GM19463 (cell line): ENCODE data around the gene MYO5A.
"Not testable (repeated sequence)": the region's sequence is repeated elsewhere in the genome, so short reads cannot be mapped to it uniquely, and the experiment has no call there.

Experiments used
- ATAC-seq: cut with Tn5 transposase; IDR thresholded peaks from one replicate; pipeline ENCODE4 v1.9.1; 2021; ENCODE audit warnings: mild to moderate bottlenecking, moderate library complexity; ENCODE audit not compliant: unreplicated experiment

MYO5A gene

DNA sequence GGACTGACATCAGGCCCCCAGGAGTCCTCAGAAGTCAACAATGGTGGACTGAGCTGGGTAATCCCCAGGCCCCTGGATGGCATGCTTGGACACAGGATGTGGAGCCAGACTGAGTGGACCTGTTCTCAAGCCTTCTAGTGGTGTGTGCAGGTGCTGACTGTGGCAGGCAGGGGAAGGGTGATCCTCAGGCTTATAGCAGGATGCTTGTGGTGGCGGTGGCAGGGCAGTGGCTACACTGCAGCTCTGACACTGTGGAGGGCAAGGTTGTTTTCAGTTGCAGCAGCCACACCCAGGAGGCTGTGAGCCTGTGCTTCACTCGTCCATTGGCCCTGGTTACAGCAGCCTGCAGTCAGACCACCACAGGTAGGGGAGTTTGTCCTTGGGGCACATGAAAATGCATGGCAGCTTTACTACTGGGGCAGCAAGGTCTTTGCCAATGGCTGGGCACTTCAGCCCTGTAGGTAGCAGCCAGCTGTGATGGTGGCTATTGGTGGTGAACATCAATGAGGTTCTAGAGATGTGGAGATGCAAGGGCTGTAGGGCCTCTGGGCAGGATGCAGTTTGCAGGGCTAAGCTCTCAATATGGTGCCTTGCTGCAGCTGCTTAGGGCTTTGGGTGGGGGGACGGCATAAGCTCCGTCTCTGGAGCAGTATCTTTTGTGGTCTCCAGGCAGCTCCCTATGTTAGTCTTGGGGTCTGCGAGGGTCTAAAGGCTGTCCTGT lies 17.5 kb upstream of the MYO5A start:
- no peak for ATAC-seq

DNA sequence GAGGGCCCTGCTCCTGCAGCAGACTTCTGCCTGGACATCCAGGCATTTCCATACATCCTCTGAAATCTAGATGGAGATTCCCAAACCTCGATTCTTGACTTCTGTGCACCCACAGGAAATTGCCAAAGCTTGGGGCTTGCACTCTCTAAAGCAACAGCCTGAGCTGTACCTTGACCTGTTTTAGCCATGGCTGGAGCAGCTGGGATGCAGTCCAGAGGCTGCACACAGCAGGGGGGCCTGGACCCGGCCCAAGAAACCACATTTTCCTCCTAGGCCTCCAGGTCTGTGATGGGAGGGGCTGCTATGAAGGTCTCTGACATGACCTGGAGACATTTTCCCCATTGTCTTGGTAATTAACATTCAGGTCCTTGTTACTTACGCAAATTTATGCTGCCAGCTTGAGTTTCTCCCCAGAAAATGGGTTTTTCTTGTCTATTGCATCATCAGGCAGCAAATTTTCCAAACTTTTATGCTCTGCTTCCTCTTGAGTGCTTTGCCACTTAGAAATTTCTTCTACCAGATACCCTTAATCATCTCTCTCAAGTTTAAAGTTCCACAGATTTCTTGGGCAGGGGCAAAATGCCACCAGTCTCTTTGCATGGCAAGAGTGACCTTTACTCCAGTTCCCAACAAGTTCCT lies 11.8 kb upstream of the MYO5A start:
- no peak for ATAC-seq

DNA sequence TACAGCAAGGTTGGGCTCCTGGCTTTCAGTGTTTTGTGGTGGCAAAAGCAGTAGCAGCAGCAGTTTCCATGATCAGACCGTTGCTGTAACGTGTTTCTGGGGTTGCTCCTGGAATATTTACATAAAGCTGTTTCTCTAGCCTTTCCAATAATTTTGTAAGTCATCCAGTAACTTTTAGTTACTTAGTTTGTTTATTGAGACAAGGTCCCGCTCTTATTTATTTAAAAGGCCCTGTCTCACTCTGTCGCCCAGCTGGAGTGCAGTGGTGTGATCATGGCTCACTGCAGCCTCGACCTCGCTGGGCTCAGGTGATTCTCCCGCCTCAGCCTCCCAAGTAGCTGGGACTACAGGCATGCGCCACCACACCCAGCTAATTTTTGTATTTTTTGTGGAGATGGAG lies 8.8 kb upstream of the MYO5A start:
- ATAC-seq, result no peak

DNA sequence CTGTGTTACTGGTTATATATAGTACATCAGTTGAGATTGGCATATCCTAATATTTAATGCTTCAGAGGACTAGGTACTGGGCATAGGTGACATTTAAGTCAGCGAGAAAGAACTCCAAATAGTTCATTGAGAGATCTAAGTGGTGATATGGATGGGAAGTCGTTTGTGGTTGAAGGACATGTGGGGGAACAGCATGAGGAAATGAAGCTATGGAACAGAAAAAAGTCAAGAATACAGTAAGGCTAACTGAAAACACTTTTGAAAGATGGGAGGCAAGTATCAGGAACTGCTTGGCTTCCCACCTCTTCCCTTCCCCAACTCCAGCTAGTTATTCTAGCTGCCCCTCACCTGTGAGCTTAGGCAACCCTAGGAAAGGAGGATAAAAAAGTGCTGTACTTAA lies 3.7 kb upstream of the MYO5A start:
- ATAC-seq, result no peak

DNA sequence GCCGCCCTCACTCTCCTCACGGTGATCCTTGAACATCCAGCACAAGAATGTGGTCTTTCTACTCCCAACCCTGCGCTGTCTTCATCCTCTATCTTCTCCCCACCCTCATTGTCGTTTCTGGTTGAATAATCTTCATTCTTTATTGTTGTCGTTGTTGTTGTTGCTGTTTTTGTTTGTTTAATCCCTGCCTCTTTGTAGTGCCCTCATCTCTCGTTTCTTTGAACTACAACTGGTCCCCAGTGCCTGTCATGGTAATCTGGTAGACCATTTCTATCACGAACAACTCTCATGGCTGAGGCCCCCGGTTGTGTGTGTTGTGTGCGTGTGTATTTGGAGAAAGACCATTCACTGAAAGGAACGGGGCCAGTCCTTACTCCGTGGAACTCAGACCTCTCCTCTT lies 1.3 kb upstream of the MYO5A start:
- no peak for ATAC-seq

DNA sequence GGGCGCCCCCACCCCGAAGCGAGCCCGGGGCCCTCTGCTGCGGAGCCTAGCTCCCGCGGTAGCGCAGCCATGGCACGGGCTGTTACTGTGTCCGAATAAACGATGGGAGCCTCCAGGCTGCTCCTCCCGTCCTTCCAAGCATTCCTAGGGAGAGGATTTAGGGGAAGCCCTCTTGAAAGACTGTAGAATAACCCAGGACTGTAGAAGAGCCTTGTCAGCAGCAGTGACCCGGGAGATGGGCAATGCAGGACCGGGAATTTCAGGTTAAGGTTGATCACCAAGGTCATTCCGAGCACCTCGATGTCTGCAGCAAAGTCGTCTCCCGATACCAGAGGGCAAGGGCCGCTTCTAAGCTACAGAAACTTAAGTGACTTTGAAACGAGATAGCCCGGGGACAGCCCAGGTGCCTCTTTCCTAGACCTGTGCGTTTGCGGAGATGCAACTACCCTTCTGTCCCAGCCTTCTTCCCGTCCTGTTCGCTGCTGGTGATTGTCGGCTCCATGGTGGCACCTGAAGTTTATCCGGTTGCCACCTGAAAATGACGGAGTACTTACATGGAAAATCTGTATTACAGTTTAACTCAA lies 753 bp upstream of the MYO5A start:
- no peak for ATAC-seq

DNA sequence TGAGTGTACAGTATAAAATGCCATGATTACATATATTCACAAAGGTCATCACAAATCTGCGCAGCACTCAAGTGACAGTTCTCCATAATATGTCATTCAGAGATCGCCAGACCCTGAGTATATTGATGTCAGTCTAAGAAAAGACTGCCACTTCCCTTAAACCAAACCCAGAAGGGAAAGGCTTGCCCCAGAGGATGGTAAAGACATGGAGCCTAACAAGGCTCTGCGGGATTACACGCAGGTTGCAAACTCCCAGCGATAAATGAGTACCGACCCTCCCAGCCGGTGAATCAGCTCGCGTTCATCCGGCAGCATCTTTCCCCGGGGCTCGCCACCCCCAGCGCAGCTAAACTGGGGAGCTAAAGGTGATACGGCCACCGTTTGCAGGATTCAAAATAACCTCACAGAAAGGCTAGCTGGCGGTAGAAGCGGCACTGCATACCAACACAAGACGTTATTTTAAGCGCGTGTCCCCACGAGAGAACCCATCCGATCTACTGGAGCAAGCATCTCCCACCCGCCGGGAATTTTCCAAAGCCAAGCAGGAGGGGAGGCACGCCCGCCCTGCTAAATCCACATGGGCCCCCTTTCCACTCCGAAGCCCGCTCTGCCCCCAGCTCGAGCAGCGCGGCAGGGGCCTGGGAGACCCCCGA lies 643 bp downstream of the MYO5A start:
- ATAC-seq, result no peak

DNA sequence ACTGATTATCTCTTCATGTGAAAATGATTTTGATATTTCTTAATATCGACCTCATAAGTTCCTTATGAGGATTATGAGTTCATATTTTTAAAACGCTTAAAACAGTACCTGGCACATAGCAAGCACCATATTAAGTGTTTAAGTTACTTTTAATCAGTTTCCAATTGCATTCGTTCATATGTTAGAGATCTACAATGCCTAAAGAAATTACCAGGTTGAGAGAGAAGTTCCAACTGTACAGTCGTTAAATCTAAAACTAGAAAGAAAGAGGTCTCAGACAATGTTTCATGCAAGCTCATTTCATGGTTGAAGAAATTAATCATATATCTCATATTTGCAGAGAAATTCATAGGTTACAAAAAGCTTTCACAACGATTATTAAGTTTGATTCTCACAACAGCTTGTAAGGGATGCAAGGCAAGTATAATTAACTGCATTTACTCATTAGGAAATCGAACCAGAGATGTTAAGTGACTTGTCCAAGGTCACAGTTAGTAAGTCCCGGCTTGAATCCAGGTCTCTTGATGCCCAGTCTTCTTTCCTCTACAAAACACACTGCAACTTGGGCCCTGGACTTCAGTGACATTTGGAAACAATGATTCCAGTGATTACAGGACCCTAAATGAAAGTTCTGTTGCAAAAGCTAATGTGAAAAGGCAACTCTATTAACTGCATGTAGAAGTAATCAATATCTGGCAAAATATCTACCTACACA lies 1.3 kb downstream of the MYO5A start:
- ATAC-seq, result no peak

DNA sequence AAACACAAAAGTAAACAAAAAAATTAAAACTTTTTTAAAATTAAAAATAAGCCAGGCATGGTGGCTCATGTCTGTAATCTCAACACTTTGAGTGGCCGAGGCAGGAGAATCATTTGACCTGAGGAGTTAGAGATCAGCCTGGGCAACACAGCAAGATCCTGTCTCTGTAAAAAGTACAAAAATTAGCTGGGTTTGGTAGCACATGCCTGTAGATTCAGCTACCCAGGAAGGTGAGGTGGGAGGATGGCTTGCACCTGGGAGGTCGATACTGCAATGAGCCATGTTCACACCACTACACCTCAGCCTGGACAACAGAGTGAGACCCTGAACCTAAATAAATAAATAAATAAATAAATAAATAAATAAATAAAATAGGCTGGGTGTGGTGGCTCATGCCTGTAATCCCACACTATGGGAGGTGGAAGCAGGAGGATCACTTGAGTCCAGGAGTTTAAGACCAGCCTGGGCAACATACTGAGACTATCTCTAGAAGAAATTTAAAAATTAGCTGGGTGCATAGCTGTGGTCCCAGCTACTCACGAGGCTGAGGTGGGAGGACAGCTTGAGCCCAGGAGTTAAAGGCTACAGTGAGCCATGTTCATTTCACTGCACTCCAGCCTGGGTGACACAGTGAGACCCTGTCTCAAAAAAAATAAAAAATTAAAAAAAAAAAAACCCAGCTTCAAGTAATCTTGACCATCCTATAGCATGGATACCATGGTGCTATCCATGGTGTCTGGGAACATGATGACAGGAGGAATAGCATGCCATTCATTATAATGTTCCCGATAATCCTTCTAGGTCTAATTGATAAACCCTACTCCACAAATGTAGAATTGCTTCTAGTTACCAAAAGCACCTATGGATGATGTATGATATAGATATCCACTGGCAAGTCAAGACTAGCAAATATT lies 4.2 kb downstream of the MYO5A start:
- no peak for ATAC-seq

DNA sequence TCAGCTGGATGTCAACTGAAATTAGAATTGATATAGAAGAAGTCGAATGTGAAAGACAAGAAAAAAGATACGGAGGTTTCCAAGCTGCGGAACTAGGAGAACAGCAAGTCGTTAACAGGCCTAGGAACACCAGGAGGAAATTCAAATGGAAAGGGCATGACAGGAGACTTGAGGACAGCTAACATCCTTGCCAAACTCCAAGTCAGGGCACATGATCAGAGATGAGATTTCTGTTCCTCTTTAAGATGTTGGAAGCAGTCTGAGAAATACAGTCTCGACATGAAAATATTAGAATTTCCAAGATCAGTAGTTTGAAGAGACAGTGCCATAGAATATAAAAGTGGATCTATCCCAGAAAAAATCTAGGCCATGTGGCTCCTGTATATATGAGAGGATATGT lies 5.0 kb downstream of the MYO5A start:
- no peak for ATAC-seq

DNA sequence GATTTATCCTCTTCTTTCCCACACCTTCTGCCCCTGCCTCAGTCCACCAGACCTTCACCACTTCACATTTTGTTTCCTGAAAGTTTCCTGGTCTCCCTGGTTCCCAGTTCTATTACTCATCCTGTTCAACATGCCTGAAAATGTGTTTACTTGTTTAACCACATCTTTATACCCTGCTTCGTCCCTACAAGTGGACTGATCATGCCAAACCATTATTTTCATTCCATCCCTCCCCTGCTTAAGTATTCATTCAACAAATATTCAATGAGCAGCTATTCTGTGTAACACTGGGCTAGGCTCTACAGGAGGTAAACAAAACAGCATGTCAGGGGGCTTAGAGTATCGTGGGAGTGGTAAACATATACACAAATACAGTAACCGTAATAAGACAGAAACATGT lies 5.5 kb downstream of the MYO5A start:
- ATAC-seq, result no peak

DNA sequence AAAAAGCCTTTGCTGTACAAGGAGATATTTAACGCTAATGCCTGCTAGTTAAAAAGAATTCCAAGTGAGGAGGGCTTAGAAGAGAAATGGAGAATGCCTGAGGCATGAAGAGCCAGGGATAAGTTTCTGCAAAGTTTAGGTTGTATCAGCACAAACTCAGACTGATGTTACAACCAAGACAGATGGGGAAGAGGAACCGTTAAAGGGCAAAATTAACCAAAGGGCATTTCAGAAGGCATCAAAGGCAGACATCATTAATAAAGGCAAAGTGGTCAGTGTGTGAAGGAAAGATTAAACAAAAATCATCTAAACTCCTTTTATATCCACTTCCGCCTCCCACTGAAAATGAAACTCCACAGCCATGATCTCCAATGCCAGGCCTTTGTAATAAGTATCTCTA lies 7.0 kb downstream of the MYO5A start:
- ATAC-seq, result no peak

DNA sequence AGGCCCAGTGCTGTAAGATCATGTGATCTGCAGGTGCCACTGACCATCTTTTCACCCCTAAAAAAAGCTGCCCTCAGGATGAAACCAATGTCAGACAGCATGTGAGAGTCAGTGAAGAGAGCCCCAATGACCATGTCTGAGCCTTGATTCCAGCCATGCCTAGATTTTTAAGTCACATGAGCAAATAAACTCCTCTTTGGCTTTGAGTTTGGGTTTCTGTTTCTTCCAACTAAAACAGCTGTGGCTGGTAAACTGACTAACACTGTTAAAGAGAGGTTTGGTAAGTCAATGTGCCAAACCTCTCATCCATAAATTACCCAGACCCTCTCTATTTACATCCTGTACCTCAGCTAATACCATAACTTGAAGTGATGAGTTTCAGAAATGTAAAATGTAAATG lies 8.3 kb downstream of the MYO5A start:
- ATAC-seq, result no peak

DNA sequence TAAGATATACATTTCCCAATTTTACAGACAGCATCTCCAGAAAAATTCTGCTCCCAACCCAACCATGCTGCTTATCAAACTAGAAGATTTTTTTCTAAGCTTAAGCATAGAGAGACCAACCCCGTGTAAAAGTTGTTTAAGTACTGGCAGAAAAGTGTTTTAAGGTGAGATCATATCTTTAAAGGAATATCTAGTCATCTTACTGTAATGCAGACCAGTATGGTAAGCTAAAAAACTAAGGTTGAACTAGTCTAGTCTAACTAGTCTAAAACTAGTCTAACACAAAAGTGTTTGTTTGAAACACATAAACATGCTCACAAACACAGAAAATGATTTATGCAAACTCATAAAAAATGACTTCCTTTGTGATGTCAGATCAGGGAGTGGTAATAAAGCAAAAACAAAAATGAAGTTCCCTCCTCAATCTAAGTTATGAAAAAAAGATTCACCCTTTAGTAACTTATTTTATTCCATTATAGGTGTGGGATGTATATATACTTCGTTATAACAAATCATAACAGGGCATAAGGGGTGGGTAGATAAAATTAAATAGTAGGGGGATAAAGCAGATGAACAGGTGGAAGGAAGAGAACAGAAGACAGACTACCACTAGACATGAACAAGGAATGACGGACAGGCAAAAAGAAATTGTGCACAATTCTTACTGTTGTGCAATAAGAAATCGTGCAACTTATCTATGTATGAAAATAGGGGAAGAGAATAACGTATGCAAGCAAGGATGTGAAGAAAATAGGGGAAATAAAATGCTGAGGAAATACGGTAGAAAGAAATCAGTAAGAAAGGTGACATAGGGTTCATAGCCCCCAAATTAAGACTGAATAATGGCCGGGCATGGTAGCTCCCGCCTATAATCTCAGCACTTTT lies 10.0 kb downstream of the MYO5A start:
- ATAC-seq, result no peak

DNA sequence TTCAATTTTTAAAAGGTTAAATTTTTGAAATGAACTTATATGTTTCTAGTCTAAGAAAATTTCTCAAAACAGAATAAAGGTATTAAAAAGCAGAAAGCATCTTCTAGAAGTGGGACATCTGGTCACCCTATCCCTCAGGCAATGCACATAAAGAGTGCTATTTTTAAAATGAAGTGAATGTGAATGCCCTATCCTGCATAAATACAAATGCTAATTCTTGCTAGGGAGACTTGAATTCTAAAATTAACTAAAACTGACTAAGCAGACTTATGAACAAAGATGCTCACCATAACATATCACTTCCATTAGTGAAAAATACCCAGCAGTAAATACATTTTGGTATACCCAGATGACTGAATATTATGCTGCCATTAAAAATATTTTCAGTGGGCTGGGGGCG lies 11.7 kb downstream of the MYO5A start:
- ATAC-seq, result no peak

DNA sequence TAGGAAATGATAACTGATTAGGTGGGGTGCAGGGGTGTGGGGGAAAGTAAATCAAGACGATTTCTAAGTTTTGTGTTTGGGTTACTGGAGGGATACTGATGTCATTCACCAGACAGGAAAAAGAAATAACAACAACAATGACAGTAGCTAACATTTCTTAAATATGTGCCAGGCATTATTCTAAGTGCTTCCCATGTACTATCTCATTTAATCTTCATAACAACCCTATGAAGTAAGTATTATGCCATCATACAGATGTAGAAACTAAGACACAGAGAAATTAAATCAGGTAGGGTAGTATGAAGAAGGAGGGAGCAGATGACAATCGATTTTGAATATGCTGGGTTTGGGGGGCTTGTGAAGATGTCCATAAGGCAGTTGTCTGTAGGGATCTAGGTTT lies 13.3 kb downstream of the MYO5A start:
- ATAC-seq, result no peak

DNA sequence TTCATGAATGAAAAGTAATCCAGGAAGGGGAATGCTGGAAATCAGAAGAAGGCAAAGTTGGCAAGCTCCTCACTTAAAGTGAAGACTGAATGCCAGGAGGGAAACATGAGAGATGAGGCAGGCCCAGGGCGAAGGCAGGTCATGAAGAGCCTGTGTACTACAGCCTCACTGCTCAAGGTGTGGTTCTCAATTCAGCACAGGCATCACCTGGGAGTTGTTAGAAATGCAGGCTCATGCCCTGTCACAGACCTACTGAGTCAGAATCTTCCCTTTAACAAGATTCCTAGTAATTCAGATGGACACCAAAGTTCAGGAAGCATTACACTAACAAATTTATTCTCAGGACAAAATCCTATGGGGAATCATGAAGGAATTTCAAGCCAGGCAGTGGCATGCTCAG lies 14.2 kb downstream of the MYO5A start:
- ATAC-seq, result no peak

DNA sequence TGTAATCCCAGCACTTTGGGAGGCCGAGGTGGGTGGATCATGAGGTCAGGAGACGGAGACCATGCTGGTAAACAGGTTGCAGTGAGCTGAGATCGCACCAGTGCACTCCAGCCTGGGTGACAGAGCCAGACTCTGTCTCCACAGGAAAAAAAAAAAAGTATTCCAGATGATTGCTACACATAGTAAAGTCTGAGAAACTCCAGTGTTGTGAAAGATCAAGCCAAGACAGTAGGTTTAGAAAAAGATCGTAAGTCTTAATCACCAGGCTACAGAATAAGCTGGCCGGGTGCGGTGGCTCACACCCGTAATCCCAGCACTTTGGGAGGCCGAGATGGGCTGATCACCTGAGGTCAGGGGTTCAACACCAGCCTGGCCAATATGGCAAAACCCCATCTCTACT lies 15.8 kb downstream of the MYO5A start:
- not testable (repeated sequence) for ATAC-seq

DNA sequence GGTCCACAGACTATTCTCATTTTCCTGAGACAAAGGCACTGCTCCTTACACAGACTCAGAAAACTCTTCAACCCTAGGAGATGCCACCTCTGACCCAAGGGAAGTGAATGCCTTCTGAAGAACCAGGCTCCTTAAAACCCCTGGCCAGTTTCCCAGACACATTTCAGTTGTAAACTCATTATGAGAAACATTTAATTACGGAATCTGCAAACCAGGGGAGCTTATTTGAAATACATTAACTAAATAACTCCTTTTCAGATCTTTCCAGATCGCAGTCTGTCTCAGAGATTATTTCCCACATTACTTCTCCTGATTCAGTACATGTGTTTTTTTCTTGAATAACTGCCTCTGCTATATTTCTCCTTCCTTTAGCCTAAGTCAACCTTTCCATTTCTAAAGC lies 17.6 kb downstream of the MYO5A start:
- ATAC-seq, result no peak
